M059J (cell line): ENCODE measurements around the gene CD80. TPM values are rescaled to one million over a fixed set of nuclear protein-coding genes. Genes with fewer than 3 reads are reported as not detected.
"Not testable (repeated sequence)": the region's sequence is repeated elsewhere in the genome, so short reads cannot be mapped to it uniquely, and the experiment has no call there.

ENCODE experiments used
- DNase-seq: peaks from one replicate; pipeline ENCODE4 v3.0.0-alpha.2; 2012; ENCODE audit warnings: low read depth
- total RNA-seq: library from RNA; depleted of rRNA; stranded (reverse); fragments of >200 nt; shearing (Covaris generic); gene quantifications from 2 replicates; pipeline ENCODE4 v1.2.3, GENCODE V29; 2014

The CD80 gene
- total RNA-seq, 1 experiment from 2014 or later: not detected

- DNase-seq: peak; percentile 45
Measured at GRCh38 chr3:119582178-119582577, 22.8 kb upstream of the CD80 start.

DNA sequence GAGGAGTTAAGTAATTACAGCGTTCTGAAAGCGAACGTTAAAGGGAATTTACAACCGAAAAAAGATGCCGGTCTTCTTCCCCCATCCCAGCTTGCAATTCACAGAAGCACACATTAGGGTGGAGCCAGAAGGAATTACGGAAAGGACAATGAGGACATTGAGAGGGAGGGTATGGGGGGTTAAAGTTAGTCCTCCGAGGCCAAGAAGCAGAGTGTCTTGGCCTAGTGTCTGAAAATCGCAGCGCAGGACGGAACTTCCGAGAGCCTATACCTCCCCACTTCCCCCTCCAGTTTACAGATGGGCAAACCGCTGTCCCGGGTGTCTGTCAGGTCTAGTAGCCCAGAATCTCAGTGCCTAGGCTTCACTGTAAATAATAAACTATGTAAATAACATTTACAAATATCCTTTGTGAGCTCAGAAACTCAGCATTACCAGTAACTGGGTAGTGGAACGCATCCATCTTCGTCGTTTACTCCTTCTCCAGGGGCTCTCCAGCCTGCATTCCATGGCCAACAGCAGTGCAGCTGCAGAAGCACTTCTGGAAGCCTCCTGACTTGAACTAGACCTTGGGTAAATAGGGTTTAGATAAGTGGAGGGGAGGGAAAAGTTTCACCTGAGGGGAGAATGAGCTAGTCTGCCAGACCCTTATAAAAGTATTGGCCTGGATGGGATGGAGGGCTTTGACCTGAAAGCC is 20.8 kb upstream of the CD80 start:
- DNase-seq: no peak

DNA sequence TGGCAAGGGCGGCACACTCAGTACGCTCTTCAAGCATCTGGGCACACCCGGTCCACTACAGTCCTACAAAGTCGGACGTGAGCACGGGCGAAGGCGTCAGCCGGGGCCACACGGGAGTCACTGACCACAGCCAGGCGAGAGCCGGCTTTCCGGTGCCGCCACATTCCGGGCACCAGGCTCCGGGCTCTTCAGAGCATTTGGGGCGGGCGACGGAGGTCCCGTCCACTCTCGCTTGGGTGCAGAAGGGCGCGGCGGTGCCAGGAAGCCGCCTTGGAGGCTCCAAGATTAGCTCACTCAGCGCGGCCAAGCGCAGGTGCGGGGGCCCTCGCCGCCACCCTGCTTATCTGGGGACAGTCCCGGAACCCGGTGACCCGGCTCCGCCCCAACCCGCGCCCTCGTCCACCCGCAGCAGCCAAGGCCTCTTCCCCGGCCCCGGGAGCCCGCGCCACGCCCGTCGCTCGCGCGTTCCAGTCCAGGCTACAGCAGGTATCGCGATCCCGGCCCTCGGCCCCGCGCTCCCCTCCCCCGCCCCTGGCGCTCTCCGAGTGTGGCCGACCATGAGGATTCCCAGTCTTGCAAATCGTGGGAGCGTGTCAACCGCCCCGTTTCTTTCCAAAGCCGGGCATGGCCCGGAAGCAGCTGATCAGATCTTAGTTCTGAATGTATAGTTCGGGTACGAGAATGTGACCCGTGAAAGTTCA is 20.1 kb upstream of the CD80 start, which contains the start of gene ADPRH:
ADPRH (plus strand) TSS at position 127 of the 701 bp plus-strand sequence. CDS start 2,678 bp downstream, outside the sequence.
- DNase-seq: peak; percentile 68

DNA sequence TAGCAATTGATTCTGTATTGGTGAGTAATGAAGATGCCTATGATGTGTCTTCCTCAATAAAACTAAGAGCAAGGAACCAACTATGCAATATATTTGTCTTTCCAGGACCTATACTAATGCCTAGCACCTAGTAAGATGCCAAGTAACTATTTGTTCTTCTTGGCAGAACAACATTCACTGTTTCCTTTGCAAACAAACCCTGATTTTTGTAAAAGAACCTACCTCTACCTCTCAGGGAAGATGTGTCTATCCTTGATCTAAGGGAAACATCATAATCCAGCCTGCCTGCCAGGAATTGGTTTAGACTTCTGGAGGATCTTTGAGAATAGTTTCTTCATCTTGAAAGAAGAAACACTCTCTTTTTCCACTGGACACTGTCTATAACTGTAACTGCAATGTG is 16.1 kb upstream of the CD80 start:
- DNase-seq: no peak

DNA sequence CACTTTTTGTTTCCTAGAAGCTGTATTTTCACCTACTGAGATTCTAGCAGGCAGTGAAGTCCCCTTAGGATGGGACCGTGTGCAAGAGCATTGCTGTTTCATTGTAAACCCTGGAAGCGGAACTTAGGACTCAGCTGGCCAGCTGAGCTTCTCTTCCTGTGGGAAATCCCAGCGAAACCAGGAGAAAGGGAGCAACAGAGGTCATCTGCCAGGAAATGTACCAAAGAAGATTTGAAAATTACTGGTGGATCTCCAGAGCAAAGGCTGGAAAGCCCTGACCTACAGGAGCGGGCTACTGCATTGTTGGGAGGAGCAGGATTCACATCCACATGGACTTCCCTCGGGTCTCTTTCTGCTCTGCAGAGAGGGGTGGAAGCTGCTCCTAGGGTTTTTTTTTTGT is 12.3 kb upstream of the CD80 start:
- no peak for DNase-seq

DNA sequence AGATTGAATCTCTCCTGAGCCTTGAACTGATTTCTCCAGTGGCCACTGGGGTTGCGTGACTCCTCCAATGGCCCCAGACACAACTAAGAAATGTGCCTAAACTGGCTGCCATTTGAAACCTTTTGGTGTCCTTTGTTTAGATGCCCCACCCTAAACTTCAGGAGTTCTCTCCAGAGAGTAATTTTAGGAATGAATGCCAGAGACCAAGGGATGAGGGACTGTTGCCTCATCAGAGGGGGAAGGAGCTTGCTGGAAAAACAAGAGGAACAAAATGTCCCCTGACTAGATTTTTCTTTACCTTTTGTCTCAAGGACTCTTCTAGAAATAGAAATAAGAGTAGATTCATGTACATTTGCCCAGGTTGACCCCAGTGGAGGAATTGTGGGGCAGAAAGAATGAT is 11.8 kb upstream of the CD80 start:
- no peak for DNase-seq

DNA sequence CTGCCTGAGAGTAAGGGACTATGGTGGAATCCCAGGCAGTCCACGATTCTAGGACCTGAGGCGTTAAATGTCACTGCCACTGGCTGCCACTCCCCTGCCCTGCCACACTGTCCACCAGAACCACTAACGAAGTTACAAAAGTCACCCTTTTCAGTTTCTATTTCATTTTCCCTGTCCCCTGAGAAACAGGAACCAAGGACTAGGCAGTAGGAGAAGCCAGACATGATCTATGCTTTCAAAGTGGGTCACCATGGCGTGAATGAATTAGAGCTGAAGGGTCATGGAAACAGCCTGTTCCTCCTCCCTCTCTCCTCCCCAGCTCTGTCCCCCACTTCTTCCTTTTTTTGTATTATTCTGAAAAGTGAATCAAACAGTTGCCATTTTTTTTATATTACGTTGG is 10.8 kb upstream of the CD80 start:
- DNase-seq: no peak

- no peak for DNase-seq
Measured at GRCh38 chr3:119569156-119569555, 9.7 kb upstream of the CD80 start.

DNA sequence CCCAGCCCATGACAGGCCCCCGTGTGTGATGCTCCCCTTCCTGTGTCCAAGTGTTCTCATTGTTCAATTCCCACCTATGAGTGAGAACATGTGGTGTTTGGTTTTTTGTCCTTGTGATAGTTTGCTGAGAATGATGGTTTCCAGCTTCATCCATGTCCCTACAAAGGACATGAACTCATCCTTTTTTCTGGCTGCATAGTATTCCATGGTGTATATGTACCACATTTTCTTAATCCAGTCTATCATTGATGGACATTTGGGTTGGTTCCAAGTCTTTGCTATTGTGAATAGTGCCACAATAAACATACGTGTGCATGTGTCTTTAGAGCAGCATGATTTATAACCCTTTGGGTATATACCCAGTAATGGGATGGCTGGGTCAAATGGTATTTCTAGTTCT is 3.9 kb upstream of the CD80 start:
- DNase-seq: not testable (repeated sequence)

GRCh38 chr3:119562307-119562961 is 3.0 kb upstream of the CD80 start:
- DNase-seq: peak; percentile 15

GRCh38 chr3:119560160-119560559 is 746 bp upstream of the CD80 start:
- DNase-seq: no peak

DNA sequence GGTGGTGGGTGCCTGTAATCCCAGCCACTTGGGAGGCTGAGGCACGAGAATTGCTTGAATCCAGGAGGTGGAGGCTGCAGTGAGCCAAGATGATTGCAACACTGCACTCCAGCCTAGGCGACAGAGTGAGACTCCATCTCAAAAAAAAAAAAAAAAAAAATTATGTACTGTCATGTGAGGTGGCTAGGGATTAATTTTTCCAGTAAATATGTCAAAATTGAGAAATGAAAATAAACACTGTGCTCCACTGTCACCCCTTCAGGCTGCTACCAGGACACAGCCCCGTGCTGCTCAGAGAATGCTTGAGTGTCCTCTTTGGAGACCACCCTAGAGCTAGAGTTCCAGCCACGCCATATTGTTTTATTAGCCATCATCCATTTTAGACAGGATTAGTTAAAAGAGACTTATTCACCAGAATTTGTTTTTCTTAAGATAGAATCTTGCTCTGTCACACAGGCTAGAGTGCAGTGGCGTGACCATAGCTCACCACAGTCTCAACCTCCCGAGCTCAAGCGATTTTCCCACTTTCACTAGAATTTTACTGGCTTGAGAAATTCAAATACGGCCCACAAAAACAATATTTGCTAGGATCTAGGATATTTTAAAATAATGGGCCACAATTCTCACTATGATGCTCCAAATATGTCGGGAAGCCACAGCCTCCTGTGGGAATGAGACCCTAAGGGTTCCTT is 642 bp downstream of the CD80 start:
- DNase-seq: no peak

GRCh38 chr3:119557877-119558269 is 1.5 kb downstream of the CD80 start:
- no peak for DNase-seq

DNA sequence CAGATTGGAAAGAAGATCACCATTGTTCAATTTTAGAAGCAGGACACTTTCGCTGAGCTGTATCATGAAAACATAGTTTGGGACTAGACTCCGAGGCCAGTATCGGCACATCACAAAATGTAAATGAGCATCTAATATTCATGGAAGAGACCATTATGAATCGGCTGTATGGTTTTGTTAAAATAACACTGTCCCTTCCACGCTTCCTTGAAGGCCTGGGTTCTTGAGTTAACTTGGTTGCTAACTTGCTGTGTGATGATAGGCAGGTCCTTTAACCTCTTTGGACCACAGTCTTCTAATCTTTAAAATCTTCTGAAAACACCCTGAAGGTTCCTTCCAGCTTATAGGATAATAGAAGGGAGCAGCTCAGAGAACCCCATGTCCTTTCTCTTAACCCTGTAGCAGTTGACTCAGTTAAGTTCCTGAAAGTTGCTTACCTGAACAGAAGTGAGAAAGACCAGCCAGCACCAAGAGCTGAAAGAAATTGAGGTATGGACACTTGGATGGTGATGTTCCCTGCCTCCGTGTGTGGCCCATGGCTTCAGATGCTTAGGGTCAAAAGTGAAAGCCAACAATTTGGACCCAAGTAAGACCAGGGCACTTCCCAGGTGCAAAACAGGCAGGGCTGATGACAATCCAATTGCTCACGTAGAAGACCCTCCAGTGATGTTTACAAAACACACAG is 2.1 kb downstream of the CD80 start:
- no peak for DNase-seq

DNA sequence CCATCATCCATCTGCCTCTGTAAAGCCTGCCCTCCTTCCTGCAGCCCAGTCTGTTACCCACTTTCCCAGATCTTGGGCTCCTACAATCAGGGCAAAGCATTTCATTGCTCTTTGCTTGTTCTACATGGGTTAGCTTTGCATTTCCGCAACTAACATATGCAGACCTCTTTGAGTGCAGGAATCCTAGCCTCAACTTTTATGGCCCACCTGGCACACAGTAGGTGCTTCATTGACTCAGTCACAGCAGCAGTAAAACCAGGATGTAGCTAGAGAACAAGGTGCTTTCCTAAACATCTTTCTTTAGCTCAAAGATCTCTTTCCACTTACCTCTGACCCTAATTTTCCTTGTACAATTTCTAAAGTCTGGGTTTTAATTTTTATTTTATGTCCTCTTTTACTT is 3.5 kb downstream of the CD80 start:
- DNase-seq: no peak

GRCh38 chr3:119555309-119555735 is 4.1 kb downstream of the CD80 start:
- no peak for DNase-seq

- DNase-seq: no peak
Measured at GRCh38 chr3:119553823-119554415, 5.5 kb downstream of the CD80 start.

DNA sequence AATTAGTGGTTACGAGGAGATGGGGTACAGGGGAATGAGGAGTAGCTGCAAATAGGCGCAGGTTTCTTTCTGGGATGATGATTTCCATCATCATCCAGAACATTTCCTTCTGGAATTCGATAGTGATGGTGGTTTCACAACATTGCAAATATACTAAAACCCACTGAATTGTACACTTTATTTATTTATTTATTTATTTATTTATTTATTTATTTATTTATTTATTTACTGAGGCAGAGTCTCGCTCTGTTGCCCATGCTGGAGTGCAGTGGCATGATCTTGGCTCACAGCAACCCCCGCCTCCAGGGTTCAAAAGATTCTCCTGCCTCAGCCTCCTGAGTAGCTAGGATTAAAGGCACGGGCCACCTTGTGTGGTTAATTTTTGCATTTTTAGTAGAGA is 6.5 kb downstream of the CD80 start:
- not testable (repeated sequence) for DNase-seq

DNA sequence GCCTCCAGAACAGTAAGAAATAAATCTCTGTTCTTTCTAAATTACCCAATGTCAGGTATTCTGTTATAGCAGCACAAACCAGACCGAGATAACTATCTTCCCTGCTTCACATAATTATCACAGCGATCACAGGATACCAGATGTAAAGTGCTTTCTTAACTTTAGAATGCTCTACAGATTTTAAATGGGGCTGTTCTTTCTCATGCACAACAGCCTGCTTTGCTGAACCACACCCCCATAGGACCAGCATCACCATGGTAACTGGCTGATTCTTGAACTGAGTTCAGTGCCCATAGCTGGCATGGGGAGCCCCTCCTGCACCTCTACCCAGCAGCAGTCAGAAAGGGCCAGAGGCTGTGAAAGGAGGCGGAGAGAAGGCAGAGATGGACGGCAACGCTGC is 7.8 kb downstream of the CD80 start:
- DNase-seq: no peak

DNA sequence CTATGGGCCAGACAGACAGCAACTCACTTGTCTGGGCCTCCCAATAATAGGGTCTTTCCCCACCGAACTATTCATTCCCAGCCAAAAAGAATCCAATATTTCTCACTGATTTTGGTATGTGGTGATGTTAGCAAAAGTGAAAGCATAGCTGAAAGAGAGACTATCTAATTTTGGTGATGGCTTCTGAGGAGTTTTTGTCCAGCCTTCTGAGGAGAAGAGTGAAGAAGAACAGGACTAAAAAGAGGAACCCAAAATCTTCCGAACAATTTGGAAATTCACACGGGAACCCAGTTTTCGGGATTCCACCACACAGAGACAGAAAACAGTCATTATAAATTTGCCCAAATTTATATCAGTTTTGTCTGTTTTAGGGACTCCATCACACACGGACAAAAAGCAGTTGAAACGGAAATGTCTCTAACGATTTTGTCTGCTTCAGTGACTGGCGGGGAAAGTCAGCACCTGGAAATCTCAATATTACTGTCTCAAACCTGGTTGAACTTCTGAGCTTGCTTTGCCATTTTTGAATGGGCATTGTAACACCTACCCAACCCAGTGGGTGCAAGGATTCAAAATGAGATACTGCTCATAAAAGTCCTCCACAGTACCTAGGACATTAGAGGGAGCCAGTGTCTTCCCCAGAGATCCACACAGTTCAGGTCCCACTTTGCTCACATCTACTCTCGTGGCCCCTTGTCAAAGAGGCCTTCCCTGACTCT is 9.1 kb downstream of the CD80 start:
- DNase-seq: peak; percentile 20

DNA sequence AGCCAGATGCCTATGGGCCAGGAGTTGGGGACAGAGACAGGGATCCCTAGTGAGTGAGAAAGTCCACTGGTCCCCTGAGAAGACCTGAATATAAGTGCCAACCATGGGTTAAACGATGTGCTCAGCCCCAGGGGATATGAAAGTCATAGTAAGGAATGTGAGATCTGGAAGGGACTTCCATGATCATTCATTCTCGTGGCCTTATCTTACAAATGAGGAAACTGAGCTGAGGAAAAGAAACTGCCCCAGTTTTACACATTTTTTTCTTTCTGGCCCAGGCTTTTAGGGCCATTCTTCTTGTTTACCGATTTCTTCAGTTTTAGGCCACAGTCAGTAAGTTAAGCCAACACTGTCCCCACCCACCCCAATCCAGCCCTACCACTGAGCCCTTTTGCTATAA is 11.1 kb downstream of the CD80 start:
- no peak for DNase-seq
